Panc1 (cell line): Measurements from ENCODE around the gene AFF4. TPM values are rescaled to one million over a fixed set of nuclear protein-coding genes. Genes with fewer than 3 reads are reported as not detected.

Experiments
- ATAC-seq: fragments of 200-7000 bp; cut with Tn5 transposase; 2 replicates; pipeline ENCODE4 v1.9.1; 2020; ENCODE audit warnings: mild to moderate bottlenecking, moderate library complexity
- BruUV-seq: library from RNA; stranded (reverse); fragments of 400-500 nt; replicated peaks from 2 replicates; lab custom pipeline; 2021; lab: Mats Ljungman, UMichigan
- CTCF ChIA-PET: fragments of 300-600 bp; sonication (Branson Sonifier 250); formaldehyde crosslinking; loops from one replicate; lab custom pipeline; 2022; ENCODE audit warnings: antibody characterized with exemption; lab: Charles Lee
- POLR2A ChIA-PET: fragments of 300-600 bp; sonication (Branson Sonifier 250); formaldehyde crosslinking; loops from one replicate; lab custom pipeline; 2022; ENCODE audit warnings: antibody characterized with exemption; lab: Charles Lee
- DNase-seq: peaks from one replicate; pipeline ENCODE4 v3.0.0-alpha.2; 2010; ENCODE audit warnings: low read depth, low spot score
- H3K27ac ChIP-seq: 2 replicates; pipeline ENCODE4 v1.5.1; 2011; ENCODE audit warnings: mild to moderate bottlenecking, low read length, inconsistent platforms
- H3K27me3 ChIP-seq: fragments of 200-500 bp; sonication (Bioruptor generic); 2 replicates; pipeline ENCODE4 v1.6.0; 2014; ENCODE audit warnings: low read length, inconsistent platforms; ENCODE audit not compliant: control insufficient read depth, insufficient read depth
- H3K36me3 ChIP-seq: fragments of 200-500 bp; sonication (Bioruptor generic); 2 replicates; pipeline ENCODE4 v1.5.1; 2014; ENCODE audit warnings: inconsistent platforms, mild to moderate bottlenecking, low read length, moderate library complexity; ENCODE audit not compliant: control insufficient read depth, insufficient read depth
- H3K4me1 ChIP-seq: 2 replicates; pipeline ENCODE4 v1.5.1; 2011; ENCODE audit warnings: inconsistent platforms, mild to moderate bottlenecking, low read length, moderate library complexity; ENCODE audit not compliant: control insufficient read depth, insufficient read depth
- H3K4me3 ChIP-seq, 2 experiments: 2 replicates each; pipeline ENCODE4 v1.5.1; 2011 to 2012; ENCODE audit warnings: low read depth in 2 of 2, low read length in 2 of 2, mild to moderate bottlenecking in 2 of 2, inconsistent platforms in 1 of 2, moderate library complexity in 1 of 2
- H3K9me3 ChIP-seq: fragments of 200-500 bp; sonication (Bioruptor generic); 2 replicates; pipeline ENCODE4 v1.5.1; 2014; ENCODE audit warnings: low read depth, mild to moderate bottlenecking, inconsistent platforms, low read length, moderate library complexity; ENCODE audit not compliant: control insufficient read depth, insufficient read depth
- CTCF ChIP-seq: fragments of 450-650 bp; IDR thresholded peaks from 2 replicates; pipeline ENCODE4 v1.5.1; 2017; ENCODE audit warnings: mild to moderate bottlenecking
- POLR2AphosphoS5 ChIP-seq: IDR thresholded peaks from 2 replicates; pipeline ENCODE4 v1.6.1; 2012; ENCODE audit warnings: mild to moderate bottlenecking, low read depth, low read length, moderate library complexity
- REST ChIP-seq, 2 experiments: IDR thresholded peaks; 2 replicates each; pipeline ENCODE4 v1.6.1; 2011 to 2012; ENCODE audit warnings: low read depth in 2 of 2, control low read depth in 1 of 2, low read length in 1 of 2, mild to moderate bottlenecking in 1 of 2, moderate library complexity in 1 of 2; ENCODE audit not compliant: insufficient read depth in 1 of 2
- SIN3A ChIP-seq: IDR thresholded peaks from 2 replicates; pipeline ENCODE4 v1.6.1; 2012; ENCODE audit warnings: low read depth, mild to moderate bottlenecking, low read length, moderate library complexity, borderline replicate concordance; ENCODE audit not compliant: insufficient read depth
- TCF7L2 ChIP-seq: IDR thresholded peaks from 2 replicates; pipeline ENCODE4 v1.6.1; 2011; ENCODE audit warnings: mild to moderate bottlenecking, low read depth, low read length, inconsistent platforms
- in situ Hi-C: cut with HindIII; loops from 2 replicates; pipeline ENCODE4 v1.10.0; 2016; ENCODE audit warnings: low sequenced_read_pairs, low pct_unique_long_range_greater_than_20kb
- intact Hi-C: fragments of 100-400 bp; cut with micrococcal nuclease; formaldehyde crosslinking; loops from one replicate; pipeline ENCODE4 v1.10.0; 2022; ENCODE audit not compliant: unreplicated experiment
- total RNA-seq: library from RNA; stranded (reverse); gene quantifications from one replicate; pipeline ENCODE4 v1.2.1, GENCODE V29; 2021; ENCODE audit not compliant: unreplicated experiment

Gene AFF4
- total RNA-seq, 1 experiment from 2014 or later: 78.3 TPM

- no TSS peak for BruUV-seq
- in situ Hi-C loops (no loop called here), intact Hi-C loops (no loop called here)
- H3K36me3 ChIP-seq: peaks cover 55% of the 10 kb centered on the region
- no peak overlapping the region for H3K27ac ChIP-seq
- H3K4me3 ChIP-seq: no peak overlapping the region
- H3K4me1 ChIP-seq: no peaks in the 10 kb centered on the region
- no peaks in the 10 kb centered on the region for H3K9me3 ChIP-seq
- ATAC-seq: no peak
- TF ChIP-seq SIN3A (no peak), CTCF (no peak), POLR2AphosphoS5 (no peak), REST (IDR thresholded peaks at IDR 0.05; ENCODE audit: insufficient read depth in 1 of 2, low read depth in 2 of 2, low read length in 1 of 2) (no peak), TCF7L2 (no peak)
- CTCF ChIA-PET: no interaction called here
- POLR2A ChIA-PET: interaction anchor here (0.6 kb wide), 1 partner anchor 165 kb away, joined by 4 read pairs; no protein-coding TSS in a partner anchor
- DNase-seq: no peak
- no peaks in the 10 kb centered on the region for H3K27me3 ChIP-seq
Observed at GRCh38 chr5:132887283-132887682, 76.2 kb downstream of the AFF4 start.

DNA sequence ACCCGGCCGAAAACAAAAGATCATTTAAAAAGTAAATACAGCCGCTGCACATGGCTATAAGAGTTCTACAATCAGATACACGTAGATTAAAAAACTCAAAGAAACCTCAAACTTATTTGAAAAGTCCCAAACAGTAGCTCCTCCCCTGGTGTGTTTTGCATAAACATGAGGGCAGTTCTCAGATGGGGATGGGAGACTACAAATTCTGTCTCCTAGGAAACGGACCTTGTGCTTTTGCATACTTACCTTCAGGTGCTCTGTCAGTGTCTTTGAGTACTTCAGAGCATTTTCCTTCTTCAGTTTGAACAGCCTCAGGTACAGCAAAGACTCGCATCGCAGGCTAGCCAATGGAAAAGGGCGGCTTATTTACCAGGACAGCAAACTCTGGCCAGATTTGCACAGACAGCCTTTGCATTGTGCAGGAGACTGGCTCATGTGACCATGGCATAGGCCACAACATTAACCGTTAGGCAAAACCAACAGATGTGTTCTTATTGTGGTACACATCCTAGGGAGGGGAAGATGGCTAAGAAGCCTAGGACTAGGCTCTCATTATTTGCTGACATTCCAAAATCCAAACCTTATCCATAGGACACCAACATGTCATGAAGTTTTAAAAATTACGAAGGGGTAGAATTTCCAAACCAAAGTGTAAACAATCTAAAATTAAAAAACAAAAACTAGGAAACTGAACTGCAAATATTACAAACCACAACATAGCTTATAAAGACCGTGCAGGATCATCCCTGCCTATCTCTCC, 77.2 kb downstream of the AFF4 start:
- H3K4me3 ChIP-seq: no peak overlapping the region
- H3K36me3 ChIP-seq: peaks cover 53% of the 10 kb centered on the region
- in situ Hi-C loops: no loop called here
- H3K4me1 ChIP-seq: no peaks in the 10 kb centered on the region
- no peak for DNase-seq
- POLR2A ChIA-PET: no interaction called here
- H3K9me3 ChIP-seq: no peaks in the 10 kb centered on the region
- TSS peak; percentile 33 for BruUV-seq
- no peaks in the 10 kb centered on the region for H3K27me3 ChIP-seq
- CTCF ChIA-PET: no interaction called here
- H3K27ac ChIP-seq: no peak overlapping the region
- TF ChIP-seq POLR2AphosphoS5 (no peak), TCF7L2 (no peak), REST (IDR thresholded peaks at IDR 0.05; ENCODE audit: insufficient read depth in 1 of 2, low read depth in 2 of 2, low read length in 1 of 2) (no peak), CTCF (no peak), SIN3A (no peak)
- intact Hi-C loops: no loop called here
- ATAC-seq: no peak
